K562 (cell line): ENCODE measurements around the gene RING1. TPM values are rescaled to one million over a fixed set of nuclear protein-coding genes. Genes with fewer than 3 reads are reported as not detected.

Experiments used
- ARHGAP35 ChIP-seq: fragments of 450-650 bp; IDR thresholded peaks from 2 replicates; pipeline ENCODE4 v1.6.1; 2018; ENCODE audit not compliant: partially characterized antibody
- ARNT ChIP-seq, 2 experiments: fragments of 450-650 bp; IDR thresholded peaks; 2 replicates each; pipeline ENCODE4 v1.6.1; 2016; ENCODE audit warnings: mild to moderate bottlenecking in 1 of 2
- C11orf30 ChIP-seq: fragments of 450-650 bp; IDR thresholded peaks from 2 replicates; pipeline ENCODE4 v1.6.1; 2016; ENCODE audit warnings: low read depth, mild to moderate bottlenecking
- E2F8 ChIP-seq: fragments of 450-650 bp; IDR thresholded peaks from 2 replicates; pipeline ENCODE4 v1.7.1; 2018; ENCODE audit warnings: mild to moderate bottlenecking, low read depth; ENCODE audit not compliant: partially characterized antibody
- FOXA1 ChIP-seq: fragments of 450-650 bp; IDR thresholded peaks from 2 replicates; pipeline ENCODE4 v1.6.1; 2016; ENCODE audit warnings: mild to moderate bottlenecking, borderline replicate concordance
- FOXK1 ChIP-seq: sonication (generic); formaldehyde crosslinking; IDR thresholded peaks from 2 replicates; pipeline ENCODE4 v1.8.0; 2022; ENCODE audit warnings: missing genetic modification reagents, mild to moderate bottlenecking, borderline replicate concordance
- GATA2 ChIP-seq: sonication (generic); formaldehyde crosslinking; IDR thresholded peaks from 2 replicates; pipeline ENCODE4 v1.4.0; 2020; ENCODE audit warnings: mild to moderate bottlenecking, missing genetic modification reagents
- GTF2B ChIP-seq: IDR thresholded peaks from 2 replicates; pipeline ENCODE4 v1.6.1; 2011; ENCODE audit not compliant: insufficient read length; ENCODE audit errors: extremely low read depth
- HINFP ChIP-seq: fragments of 450-650 bp; conservative IDR thresholded peaks from 2 replicates; pipeline ENCODE4 v1.6.1; 2016; ENCODE audit warnings: missing genetic modification characterization, low read depth, mild to moderate bottlenecking, control low read depth, missing compliant biosample characterization
- MAX ChIP-seq: sonication (generic); formaldehyde crosslinking; IDR thresholded peaks from 2 replicates; pipeline ENCODE4 v1.9.0; 2022; ENCODE audit warnings: mild to moderate bottlenecking, missing genetic modification reagents
- MECOM ChIP-seq: fragments of 250-450 bp; sonication (Bioruptor Pico); IDR thresholded peaks from 2 replicates; pipeline ENCODE4 v1.8.0; 2022; ENCODE audit warnings: inconsistent platforms
- SFPQ ChIP-seq: fragments of 200-400 bp; formaldehyde crosslinking; IDR thresholded peaks from 2 replicates; pipeline ENCODE4 v1.6.1; 2017; ENCODE audit warnings: mild to moderate bottlenecking, low read depth, low read length, moderate library complexity
- STAT5B ChIP-seq: fragments of 250-450 bp; sonication (Bioruptor Pico); IDR thresholded peaks from 2 replicates; pipeline ENCODE4 v1.8.0; 2021; ENCODE audit warnings: mild to moderate bottlenecking, inconsistent platforms
- TFE3 ChIP-seq: fragments of 450-650 bp; formaldehyde crosslinking; IDR thresholded peaks from 2 replicates; pipeline ENCODE4 v1.4.0; 2020; ENCODE audit warnings: mild to moderate bottlenecking, mixed read lengths
- ZNF277 ChIP-seq: fragments of 250-450 bp; sonication (Bioruptor Pico); IDR thresholded peaks from 2 replicates; pipeline ENCODE4 v1.8.0; 2022; ENCODE audit warnings: inconsistent platforms, mild to moderate bottlenecking, moderate library complexity, borderline replicate concordance
- ZNF79 ChIP-seq: fragments of 250-450 bp; sonication (Bioruptor Pico); IDR thresholded peaks from 2 replicates; pipeline ENCODE4 v1.4.0; 2020; ENCODE audit warnings: low read depth, mild to moderate bottlenecking, moderate library complexity
- polyA plus RNA-seq, 8 experiments: library from polyadenylated mRNA; depleted of rRNA in 4 of 8; stranded (reverse) in 5 of 8; unstranded in 3 of 8; fragments of >200 nt; fragmentation: Nextera tagmentation in 2 of 8; fragmentation: Illumina TruSeq in 1 of 8; extraction: Ambion mirVana in 2 of 8; extraction: Trizol in 1 of 8; gene quantifications; 2 replicates each; pipeline versions ENCODE4 v1.2.1 to v1.2.3, GENCODE V29; 2011 to 2014; ENCODE audit warnings: inconsistent platforms in 1 of 8, missing spikeins in 1 of 8
- total RNA-seq, 7 experiments: library from RNA; depleted of rRNA in 6 of 7; stranded (reverse); fragments of >200 nt in 6 of 7; fragmentation: Illumina TruSeq in 2 of 7; extraction: Trizol in 2 of 7; gene quantifications; 2 replicates each; pipeline versions ENCODE4 v1.2.1 to v1.2.3, GENCODE V29; 2011 to 2021; ENCODE audit warnings: low replicate concordance in 1 of 7

RING1 gene
- total and polyA plus RNA-seq, 9 of the 15 experiments (the other 6 are each of a cell fraction or from before 2014, with no cell fraction given): 4.2 to 59.1 (median 36.9) TPM

- TF ChIP-seq ZNF277 (CRISPR knock-in tag): no peak
- TF ChIP-seq MAX (CRISPR knock-in tag): no peak
- no peak for TF ChIP-seq STAT5B (CRISPR knock-in tag)
- TF ChIP-seq ZNF79 (CRISPR knock-in tag): no peak
- TF ChIP-seq TFE3: no peak
- 0 out of 2 replicates have a peak, but pooled peaks have one; percentile 20 for TF ChIP-seq C11orf30
- TF ChIP-seq E2F8: peak; percentile 33
- no peak for TF ChIP-seq MECOM (CRISPR knock-in tag)
- no peak for TF ChIP-seq HINFP
- TF ChIP-seq GATA2 (CRISPR knock-in tag): no peak
- TF ChIP-seq GTF2B: no peak
- no peak for TF ChIP-seq FOXA1
- TF ChIP-seq ARHGAP35: no peak
- TF ChIP-seq ARNT (IDR thresholded peaks at IDR 0.05): no peak
- TF ChIP-seq FOXK1 (CRISPR knock-in tag): no peak
- TF ChIP-seq SFPQ: no peak
Observed at GRCh38 chr6:33205191-33206026, 2.9 kb upstream of the RING1 start (continued).
